Measurements from ENCODE around the gene PCBP3.
"Not testable (repeated sequence)": the region's sequence is repeated elsewhere in the genome, so short reads cannot be mapped to it uniquely, and the experiment has no call there.

Gene PCBP3

GRCh38 chr21:45669382-45669781 lies 25.9 kb downstream of the PCBP3 start:
- H3K27ac ChIP-seq: no peak overlapping the region
- TF ChIP-seq ZFX (IDR thresholded peaks at IDR 0.05; ENCODE audit: borderline replicate concordance): no peak
- TF ChIP-seq, protein P1, sequence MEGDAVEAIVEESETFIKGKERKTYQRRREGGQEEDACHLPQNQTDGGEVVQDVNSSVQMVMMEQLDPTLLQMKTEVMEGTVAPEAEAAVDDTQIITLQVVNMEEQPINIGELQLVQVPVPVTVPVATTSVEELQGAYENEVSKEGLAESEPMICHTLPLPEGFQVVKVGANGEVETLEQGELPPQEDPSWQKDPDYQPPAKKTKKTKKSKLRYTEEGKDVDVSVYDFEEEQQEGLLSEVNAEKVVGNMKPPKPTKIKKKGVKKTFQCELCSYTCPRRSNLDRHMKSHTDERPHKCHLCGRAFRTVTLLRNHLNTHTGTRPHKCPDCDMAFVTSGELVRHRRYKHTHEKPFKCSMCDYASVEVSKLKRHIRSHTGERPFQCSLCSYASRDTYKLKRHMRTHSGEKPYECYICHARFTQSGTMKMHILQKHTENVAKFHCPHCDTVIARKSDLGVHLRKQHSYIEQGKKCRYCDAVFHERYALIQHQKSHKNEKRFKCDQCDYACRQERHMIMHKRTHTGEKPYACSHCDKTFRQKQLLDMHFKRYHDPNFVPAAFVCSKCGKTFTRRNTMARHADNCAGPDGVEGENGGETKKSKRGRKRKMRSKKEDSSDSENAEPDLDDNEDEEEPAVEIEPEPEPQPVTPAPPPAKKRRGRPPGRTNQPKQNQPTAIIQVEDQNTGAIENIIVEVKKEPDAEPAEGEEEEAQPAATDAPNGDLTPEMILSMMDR (IDR thresholded peaks at IDR 0.05): no peak

DNA sequence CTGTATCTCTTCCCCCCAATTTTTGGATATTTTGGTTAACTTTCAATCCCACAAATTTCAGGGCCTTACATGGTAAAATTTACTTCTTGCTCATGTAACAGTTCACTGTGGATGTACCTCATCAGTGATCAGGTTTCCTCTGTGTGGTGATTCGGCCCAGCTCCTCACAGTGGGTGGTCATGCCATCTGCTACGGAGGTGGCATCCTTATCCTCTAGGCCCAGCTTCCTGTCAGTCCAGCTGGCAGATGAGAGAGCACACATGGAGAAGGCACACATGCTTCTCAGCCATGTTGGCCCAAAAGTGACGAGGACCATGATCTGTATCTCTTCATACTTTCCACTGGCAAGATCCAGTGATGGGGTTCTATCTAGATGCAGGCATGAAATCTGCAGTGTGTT lies 27.2 kb downstream of the PCBP3 start:
- H3K27ac ChIP-seq: no peak overlapping the region
- no peak for TF ChIP-seq ZFX (IDR thresholded peaks at IDR 0.05; ENCODE audit: borderline replicate concordance)
- TF ChIP-seq, protein P1 (IDR thresholded peaks at IDR 0.05): no peak

DNA sequence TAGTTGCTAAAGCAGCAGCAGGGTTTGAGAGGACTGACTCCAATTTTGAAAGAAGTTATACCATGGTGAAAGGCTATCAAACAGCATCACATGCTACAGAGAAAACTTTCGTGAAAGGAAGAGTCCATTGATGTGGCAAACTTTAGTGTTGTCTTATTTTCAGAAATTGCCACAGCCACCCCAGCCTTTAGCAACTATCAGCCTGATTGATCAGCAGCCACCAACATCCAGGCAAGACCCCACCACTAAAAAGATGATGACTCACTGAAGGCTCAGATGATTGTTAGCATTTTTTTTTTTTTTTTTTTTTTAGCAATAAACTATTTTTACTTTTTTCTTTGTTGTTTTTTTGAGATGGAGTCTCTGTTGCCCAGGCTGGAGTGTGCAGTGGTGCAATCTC lies 35.3 kb downstream of the PCBP3 start:
- not testable (repeated sequence) for H3K27ac ChIP-seq

DNA sequence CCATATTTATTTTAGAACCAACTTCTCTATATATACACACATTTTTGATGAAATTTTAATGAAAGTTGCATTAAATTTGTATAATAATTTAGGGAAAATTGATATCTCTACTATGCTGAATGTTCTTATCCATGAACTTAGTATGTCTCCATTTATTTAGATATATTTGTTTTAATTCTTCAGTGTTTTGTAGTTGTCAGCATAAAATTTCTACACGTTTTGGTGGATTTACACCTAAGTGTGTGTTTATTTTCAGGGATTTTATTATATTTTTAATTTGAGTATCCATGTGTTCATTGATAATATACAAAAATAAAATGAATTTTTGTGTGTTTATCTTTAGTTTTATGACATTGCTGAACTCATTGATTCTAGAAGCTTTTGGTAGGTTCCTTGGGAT lies 36.7 kb downstream of the PCBP3 start:
- H3K27ac ChIP-seq: no peak overlapping the region
- TF ChIP-seq, protein P1 (IDR thresholded peaks at IDR 0.05): no peak

DNA sequence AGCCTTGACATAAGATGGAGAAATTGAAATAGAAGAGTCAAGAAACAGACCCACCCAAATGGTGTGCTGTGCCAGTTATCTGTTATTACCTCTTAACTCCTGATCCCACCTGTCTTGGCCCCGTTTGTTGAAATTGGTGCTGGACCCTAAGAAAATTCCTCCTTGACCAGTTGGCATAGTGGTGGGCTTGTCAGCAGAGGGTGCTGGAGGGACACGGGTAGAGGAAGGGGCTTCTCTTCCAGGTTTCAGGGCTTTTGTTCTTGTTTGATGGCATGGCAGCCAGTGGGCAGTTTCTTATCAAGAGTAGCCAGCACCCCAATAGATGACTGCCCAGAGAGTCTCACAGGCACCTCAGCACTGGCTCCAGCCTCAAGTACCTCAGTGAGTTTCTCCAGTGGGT lies 51.6 kb downstream of the PCBP3 start:
- TF ChIP-seq, protein P1 (IDR thresholded peaks at IDR 0.05): no peak
- TF ChIP-seq ZFX (IDR thresholded peaks at IDR 0.05; ENCODE audit: borderline replicate concordance): no peak
- no peak overlapping the region for H3K27ac ChIP-seq

DNA sequence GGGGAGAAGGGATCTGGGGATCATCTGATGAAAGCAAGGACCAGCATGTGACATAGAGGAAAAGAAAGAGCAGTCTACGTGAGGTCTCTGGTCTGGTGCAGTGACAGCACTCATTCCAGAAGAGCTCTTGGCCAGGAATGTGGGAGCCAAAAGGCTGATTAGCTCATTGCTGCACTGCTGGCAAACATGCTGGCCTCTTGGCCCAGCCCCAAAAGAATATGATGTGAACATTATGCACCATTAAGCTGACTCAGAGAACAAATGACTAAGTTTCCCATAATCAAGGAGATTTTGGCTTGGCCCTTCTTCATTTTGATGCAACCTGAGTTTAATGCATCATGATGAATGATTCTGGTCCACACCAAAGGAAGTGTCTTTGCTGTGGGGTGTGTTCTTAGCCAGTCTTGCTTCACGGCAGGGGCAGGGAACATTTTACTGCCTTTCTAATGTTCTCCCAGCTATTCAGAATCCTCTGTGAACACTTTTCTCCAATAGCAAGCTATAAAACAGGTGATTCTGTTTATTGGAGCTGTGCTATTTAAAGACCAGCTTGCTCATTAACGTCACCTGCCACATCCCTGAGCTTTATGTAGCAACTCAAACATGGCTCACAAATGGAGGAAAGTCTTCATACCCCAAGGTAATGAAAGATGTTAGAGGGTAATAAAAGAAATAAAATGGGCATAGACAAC lies 55.1 kb downstream of the PCBP3 start:
- no peak for TF ChIP-seq ZFX (IDR thresholded peaks at IDR 0.05; ENCODE audit: borderline replicate concordance)
- TF ChIP-seq, protein P1 (IDR thresholded peaks at IDR 0.05): no peak
- no peak overlapping the region for H3K27ac ChIP-seq

GRCh38 chr21:45699251-45699942 lies 55.9 kb downstream of the PCBP3 start:
- TF ChIP-seq ZFX (IDR thresholded peaks at IDR 0.05; ENCODE audit: borderline replicate concordance): no peak
- TF ChIP-seq, protein P1 (IDR thresholded peaks at IDR 0.05): no peak
- no peak overlapping the region for H3K27ac ChIP-seq

Measured in 22Rv1 (cell line).